K562 (cell line): ENCODE results near the gene SLC2A10. TPM values are rescaled to one million over a fixed set of nuclear protein-coding genes. Genes with fewer than 3 reads are reported as not detected.

Experiments used
- ATAC-seq: fragments of 200-7000 bp; cut with Tn5 transposase; 3 replicates; pipeline ENCODE4 v1.9.1; 2020; ENCODE audit warnings: moderate library complexity
- BruUV-seq: library from RNA; stranded (reverse); fragments of 400-500 nt; replicated peaks from 2 replicates; lab custom pipeline; 2021; lab: Mats Ljungman, UMichigan
- CTCF ChIA-PET: fragments of 300-600 bp; formaldehyde crosslinking; extraction: SDS; loops from one replicate; lab custom pipeline; 2021; ENCODE audit warnings: low intra/inter-chr PET ratio; lab: Yijun Ruan, JAX
- POLR2A ChIA-PET: fragments of 300-600, 350-650 bp; sonication (Branson Sonifier 250); formaldehyde crosslinking; extraction: SDS; loops from one replicate; lab custom pipeline; 2021; ENCODE audit warnings: antibody characterized with exemption, inconsistent platforms; lab: Yijun Ruan, JAX
- DNase-seq, 4 experiments: peaks; one replicate each; pipeline versions ENCODE4 v3.0.0 to v3.0.0-alpha.2; 2011 to 2018; ENCODE audit warnings: low spot score in 3 of 4, mixed read lengths in 3 of 4; ENCODE audit errors: extremely low read depth in 1 of 4
- FAIRE-seq: peaks from 2 replicates; lab custom pipeline; 2011; peaks lifted over from hg19 to GRCh38; lab: Jason Lieb, UNC
- H2AFZ ChIP-seq: 2 replicates; pipeline ENCODE4 v1.6.0; 2011; ENCODE audit warnings: low read depth, low read length, control low read depth, inconsistent platforms
- H3K27ac ChIP-seq: fragments of 200-600 bp; 3 replicates; pipeline ENCODE4 v1.8.0; 2011; ENCODE audit warnings: low read depth, mild to moderate bottlenecking, control low read depth, inconsistent platforms, low read length, moderate library complexity, mixed read lengths; ENCODE audit errors: extremely low read depth
- H3K27me3 ChIP-seq, 2 experiments: fragments of 300-600 bp in 1 of 2; 2 replicates in 1 of 2; 3 replicates in 1 of 2; pipeline versions ENCODE4 v1.6.0 to v1.8.0; 2011; ENCODE audit warnings: inconsistent platforms in 2 of 2, low read length in 2 of 2, mild to moderate bottlenecking in 1 of 2, mixed read lengths in 1 of 2, moderate library complexity in 1 of 2; ENCODE audit not compliant: control insufficient read depth in 2 of 2, insufficient read depth in 2 of 2
- H3K36me3 ChIP-seq: fragments of 300-600 bp; 3 replicates; pipeline ENCODE4 v1.8.0; 2011; ENCODE audit warnings: mild to moderate bottlenecking, low read length, inconsistent platforms; ENCODE audit not compliant: control insufficient read depth, insufficient read depth
- H3K4me1 ChIP-seq, 2 experiments: fragments of 200-600 bp in 1 of 2; replicated peaks in 1 of 2; 2 replicates in 1 of 2; 3 replicates in 1 of 2; pipeline versions ENCODE4 v1.5.1 to v1.8.0; 2011; ENCODE audit warnings: inconsistent platforms in 2 of 2, low read length in 2 of 2, mild to moderate bottlenecking in 1 of 2, mixed read lengths in 1 of 2, moderate library complexity in 1 of 2; ENCODE audit not compliant: control insufficient read depth in 2 of 2, insufficient read depth in 2 of 2
- H3K4me2 ChIP-seq: 2 replicates; pipeline ENCODE4 v1.6.1; 2011; ENCODE audit warnings: low read length, control low read depth, inconsistent platforms, mixed read lengths; ENCODE audit not compliant: insufficient read depth
- H3K4me3 ChIP-seq: fragments of 200-600 bp; sonication (generic), shearing (Covaris generic); 2 replicates; pipeline ENCODE4 v1.5.1; 2016; ENCODE audit warnings: control low read depth, inconsistent platforms
- H3K79me2 ChIP-seq: fragments of 200-600 bp; 3 replicates; pipeline ENCODE4 v1.8.0; 2011; ENCODE audit warnings: low read length, inconsistent platforms; ENCODE audit not compliant: control insufficient read depth, insufficient read depth
- H3K9ac ChIP-seq, 2 experiments: 2 replicates each; pipeline versions ENCODE4 v1.6.0 to v1.6.1; 2011; ENCODE audit warnings: low read depth in 2 of 2, low read length in 2 of 2, control low read depth in 1 of 2, inconsistent platforms in 1 of 2, mild to moderate bottlenecking in 1 of 2, mixed read lengths in 1 of 2; ENCODE audit not compliant: insufficient read depth in 1 of 2
- H3K9me1 ChIP-seq: one replicate; pipeline ENCODE4 v1.6.0; 2011; ENCODE audit warnings: inconsistent platforms, mild to moderate bottlenecking, low read length, moderate library complexity; ENCODE audit not compliant: control insufficient read depth, insufficient read depth
- H3K9me3 ChIP-seq: replicated peaks from 2 replicates; pipeline ENCODE4 v1.5.1; 2011; ENCODE audit warnings: low read depth, low read length, inconsistent platforms; ENCODE audit not compliant: control insufficient read depth, insufficient read depth
- H4K20me1 ChIP-seq: replicated peaks from 2 replicates; pipeline ENCODE4 v1.6.1; 2011; ENCODE audit warnings: low read length, inconsistent platforms, mixed read lengths; ENCODE audit not compliant: control insufficient read depth, insufficient read depth
- EHMT2 ChIP-seq: fragments of 450-650 bp; IDR thresholded peaks from 2 replicates; pipeline ENCODE4 v1.6.1; 2018; ENCODE audit warnings: antibody characterized with exemption
- MIER1 ChIP-seq: fragments of 450-650 bp; IDR thresholded peaks from 2 replicates; pipeline ENCODE4 v1.6.1; 2016; ENCODE audit warnings: antibody characterized with exemption, mild to moderate bottlenecking, low read depth
- MYNN ChIP-seq, 2 experiments: sonication (generic); formaldehyde crosslinking in 1 of 2; IDR thresholded peaks; 2 replicates each; pipeline versions ENCODE4 v1.5.0 to v1.6.1; 2016 to 2020; ENCODE audit warnings: antibody characterized with exemption in 1 of 2, missing genetic modification reagents in 1 of 2
- NELFE ChIP-seq: IDR thresholded peaks from 2 replicates; pipeline ENCODE4 v1.6.1; 2011; ENCODE audit warnings: mild to moderate bottlenecking; ENCODE audit not compliant: insufficient read depth, insufficient read length
- NONO ChIP-seq, 2 experiments: fragments of 200-400 bp in 1 of 2; fragments of 450-650 bp in 1 of 2; formaldehyde crosslinking in 1 of 2; IDR thresholded peaks; 2 replicates each; pipeline ENCODE4 v1.6.1; 2017; ENCODE audit warnings: low read depth in 2 of 2, mild to moderate bottlenecking in 2 of 2, moderate library complexity in 2 of 2, low read length in 1 of 2
- POLR2G ChIP-seq: fragments of 200-400 bp; formaldehyde crosslinking; IDR thresholded peaks from 2 replicates; pipeline ENCODE4 v1.6.1; 2017; ENCODE audit warnings: low read depth, mild to moderate bottlenecking, antibody characterized with exemption, low read length, moderate library complexity
- RBFOX2 ChIP-seq: fragments of 200-400 bp; formaldehyde crosslinking; IDR thresholded peaks from 2 replicates; pipeline ENCODE4 v1.6.1; 2017; ENCODE audit warnings: low read depth, mild to moderate bottlenecking, low read length, moderate library complexity
- RFX5 ChIP-seq: IDR thresholded peaks from 2 replicates; pipeline ENCODE4 v1.6.1; 2011; ENCODE audit warnings: low read depth, mild to moderate bottlenecking, improper control_type of control experiment, low read length
- SETDB1 ChIP-seq: IDR thresholded peaks from one replicate; pipeline ENCODE4 v1.6.1; 2012; ENCODE audit warnings: low read length, control low read depth, inconsistent platforms
- TAF1 ChIP-seq: IDR thresholded peaks from 2 replicates; pipeline ENCODE4 v1.6.1; 2011; ENCODE audit warnings: mild to moderate bottlenecking, low read length, moderate library complexity; ENCODE audit not compliant: insufficient read depth, control insufficient read depth, severe bottlenecking; ENCODE audit errors: extremely low read depth
- TRIM24 ChIP-seq, 2 experiments: fragments of 450-650 bp; IDR thresholded peaks; 2 replicates each; pipeline ENCODE4 v1.6.1; 2016
- ZNF232 ChIP-seq: sonication (generic); formaldehyde crosslinking; IDR thresholded peaks from 2 replicates; pipeline ENCODE4 v1.8.0; 2022; ENCODE audit warnings: mild to moderate bottlenecking, missing genetic modification reagents
- WGBS: fragments of 100-300 bp; shearing (Covaris generic); methylation state at CpG from one replicate; pipeline ENCODE4 v1.1.6; 2016; ENCODE audit warnings: low coverage, mixed read lengths; ENCODE audit not compliant: insufficient coverage; ENCODE audit errors: missing lambda C conversion rate; 5-methylcytosine and 5-hydroxymethylcytosine counted together
- in situ Hi-C: fragments of 300-500 bp; cut with MboI; formaldehyde crosslinking; loops from 4 replicates; pipeline ENCODE4 v1.15.0; 2018; ENCODE audit warnings: inconsistent platforms, mixed read lengths
- intact Hi-C: fragments of 100-400 bp; cut with micrococcal nuclease; formaldehyde crosslinking; loops from 2 replicates; pipeline ENCODE4 v1.14.2; 2022
- polyA plus RNA-seq, 8 experiments: library from polyadenylated mRNA; depleted of rRNA in 4 of 8; stranded (reverse) in 5 of 8; unstranded in 3 of 8; fragments of >200 nt; fragmentation: Nextera tagmentation in 2 of 8; fragmentation: Illumina TruSeq in 1 of 8; extraction: Ambion mirVana in 2 of 8; extraction: Trizol in 1 of 8; gene quantifications; 2 replicates each; pipeline versions ENCODE4 v1.2.1 to v1.2.3, GENCODE V29; 2011 to 2014; ENCODE audit warnings: inconsistent platforms in 1 of 8, missing spikeins in 1 of 8
- total RNA-seq, 7 experiments: library from RNA; depleted of rRNA in 6 of 7; stranded (reverse); fragments of >200 nt in 6 of 7; fragmentation: Illumina TruSeq in 2 of 7; extraction: Trizol in 2 of 7; gene quantifications; 2 replicates each; pipeline versions ENCODE4 v1.2.1 to v1.2.3, GENCODE V29; 2011 to 2021; ENCODE audit warnings: low replicate concordance in 1 of 7
- TF ChIP-seq, protein P1 (sequence below): sonication (generic); formaldehyde crosslinking; IDR thresholded peaks from 2 replicates; pipeline ENCODE4 v1.8.0; 2022; ENCODE audit warnings: mild to moderate bottlenecking, low read depth, missing genetic modification reagents
- TF ChIP-seq, protein P2 (sequence below), 3 experiments: IDR thresholded peaks in 2 of 3; conservative IDR thresholded peaks in 1 of 3; 2 replicates each; pipeline ENCODE4 v1.5.1; 2011 to 2012; ENCODE audit warnings: low read length in 3 of 3, mild to moderate bottlenecking in 3 of 3, control low read depth in 2 of 3, improper control_type of control experiment in 1 of 3, inconsistent platforms in 1 of 3, low read depth in 1 of 3, mixed read lengths in 1 of 3, moderate library complexity in 1 of 3; ENCODE audit not compliant: insufficient read depth in 2 of 3
- TF ChIP-seq, protein P3 (sequence below): sonication (generic); formaldehyde crosslinking; IDR thresholded peaks from 2 replicates; pipeline ENCODE4 v1.4.0; 2020; ENCODE audit warnings: mild to moderate bottlenecking, missing genetic modification reagents

SLC2A10 gene
- total and polyA plus RNA-seq, 9 of the 15 experiments (the other 6 are each of a cell fraction or from before 2014, with no cell fraction given), result 0.01 to 1.8 (median 0.10) TPM

DNA sequence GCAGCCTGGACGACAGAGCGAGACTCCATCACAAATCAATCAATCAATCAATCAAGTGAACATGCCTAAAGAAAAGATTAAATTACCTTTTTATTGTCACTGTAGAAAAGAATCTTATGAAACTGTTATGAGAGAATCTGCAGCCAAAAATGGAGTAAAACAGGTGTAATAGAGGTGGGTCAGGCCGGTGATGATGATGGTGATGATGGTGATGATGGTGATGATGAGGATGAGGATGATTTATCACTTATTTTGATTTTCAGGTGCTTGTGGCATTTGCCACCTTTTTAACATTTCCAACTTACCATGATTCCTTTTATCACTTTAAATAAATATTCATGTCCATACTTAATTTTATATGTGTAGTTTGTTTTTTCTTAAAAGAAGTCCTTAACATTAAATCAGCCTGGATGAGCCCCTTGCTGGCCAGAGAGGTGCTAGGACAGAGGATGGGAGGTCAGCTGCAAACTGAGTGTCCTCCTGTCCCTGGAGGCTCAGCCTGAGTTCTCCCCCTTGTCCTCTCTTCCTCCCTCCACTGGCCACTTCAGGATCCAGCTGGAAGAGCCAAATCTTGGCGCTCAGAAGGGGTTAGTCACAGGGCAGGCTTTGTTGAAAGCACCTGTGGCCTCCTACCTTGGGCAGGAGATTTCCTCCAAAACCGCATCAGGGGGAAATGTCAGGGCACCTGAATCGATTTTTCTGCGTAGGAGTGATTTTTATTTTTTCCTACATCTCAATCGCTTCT is 32.6 kb downstream of the SLC2A10 start (continued):
- TF ChIP-seq ZNF232 (no peak), NONO (IDR thresholded peaks at IDR 0.05; ENCODE audit: low read depth in 2 of 2, low read length in 1 of 2) (no peak)

DNA sequence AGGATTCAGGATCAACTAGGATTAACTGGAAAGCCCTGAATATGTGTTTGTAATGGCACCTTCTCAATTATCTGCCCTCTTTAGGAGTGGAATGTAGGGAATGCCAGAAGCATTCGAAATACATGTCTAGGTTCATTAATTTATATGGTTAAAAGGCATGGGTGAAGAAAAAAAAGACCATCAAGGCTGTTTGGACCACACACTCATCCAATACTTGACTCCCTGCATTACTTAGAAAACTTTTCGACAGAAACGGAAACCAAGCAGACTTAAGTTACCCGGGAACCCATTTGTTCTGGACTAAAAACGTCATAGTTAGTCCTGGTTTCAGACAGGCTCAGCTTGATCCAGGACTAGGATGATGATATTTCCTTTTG is 33.2 kb downstream of the SLC2A10 start:
- Histone ChIP-seq H3K27me3 (peaks cover 0 to 18% of the 10 kb centered on the region in 2 experiments; a peak in 4 of 5 replicates), H3K4me2 (no peak overlapping the region), H3K36me3 (no peaks in the 10 kb centered on the region), H3K4me3 (no peak overlapping the region), H4K20me1 (no peaks in the 10 kb centered on the region), H3K4me1 (no peaks in the 10 kb centered on the region), H3K27ac (no peak overlapping the region), H3K79me2 (no peaks in the 10 kb centered on the region), H3K9me3 (no peaks in the 10 kb centered on the region), H3K9ac (no peak overlapping the region), H3K9me1 (no peaks in the 10 kb centered on the region), H2AFZ (no peak overlapping the region)
- in situ Hi-C loops, result no loop called here
- ATAC-seq (no peak), DNase-seq (no peak), FAIRE-seq (no peak)
- no TSS peak for BruUV-seq
- no peak for TF ChIP-seq SETDB1
- no peak for TF ChIP-seq MYNN (IDR thresholded peaks at IDR 0.05)
- no peak for TF ChIP-seq MYNN (CRISPR knock-in tag; IDR thresholded peaks at IDR 0.05)
- no peak for TF ChIP-seq NELFE
- TF ChIP-seq, protein P1, sequence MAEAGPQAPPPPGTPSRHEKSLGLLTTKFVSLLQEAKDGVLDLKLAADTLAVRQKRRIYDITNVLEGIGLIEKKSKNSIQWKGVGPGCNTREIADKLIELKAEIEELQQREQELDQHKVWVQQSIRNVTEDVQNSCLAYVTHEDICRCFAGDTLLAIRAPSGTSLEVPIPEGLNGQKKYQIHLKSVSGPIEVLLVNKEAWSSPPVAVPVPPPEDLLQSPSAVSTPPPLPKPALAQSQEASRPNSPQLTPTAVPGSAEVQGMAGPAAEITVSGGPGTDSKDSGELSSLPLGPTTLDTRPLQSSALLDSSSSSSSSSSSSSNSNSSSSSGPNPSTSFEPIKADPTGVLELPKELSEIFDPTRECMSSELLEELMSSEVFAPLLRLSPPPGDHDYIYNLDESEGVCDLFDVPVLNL, result no peak
- no peak for TF ChIP-seq RFX5
- TF ChIP-seq, protein P2, sequence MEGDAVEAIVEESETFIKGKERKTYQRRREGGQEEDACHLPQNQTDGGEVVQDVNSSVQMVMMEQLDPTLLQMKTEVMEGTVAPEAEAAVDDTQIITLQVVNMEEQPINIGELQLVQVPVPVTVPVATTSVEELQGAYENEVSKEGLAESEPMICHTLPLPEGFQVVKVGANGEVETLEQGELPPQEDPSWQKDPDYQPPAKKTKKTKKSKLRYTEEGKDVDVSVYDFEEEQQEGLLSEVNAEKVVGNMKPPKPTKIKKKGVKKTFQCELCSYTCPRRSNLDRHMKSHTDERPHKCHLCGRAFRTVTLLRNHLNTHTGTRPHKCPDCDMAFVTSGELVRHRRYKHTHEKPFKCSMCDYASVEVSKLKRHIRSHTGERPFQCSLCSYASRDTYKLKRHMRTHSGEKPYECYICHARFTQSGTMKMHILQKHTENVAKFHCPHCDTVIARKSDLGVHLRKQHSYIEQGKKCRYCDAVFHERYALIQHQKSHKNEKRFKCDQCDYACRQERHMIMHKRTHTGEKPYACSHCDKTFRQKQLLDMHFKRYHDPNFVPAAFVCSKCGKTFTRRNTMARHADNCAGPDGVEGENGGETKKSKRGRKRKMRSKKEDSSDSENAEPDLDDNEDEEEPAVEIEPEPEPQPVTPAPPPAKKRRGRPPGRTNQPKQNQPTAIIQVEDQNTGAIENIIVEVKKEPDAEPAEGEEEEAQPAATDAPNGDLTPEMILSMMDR (IDR thresholded peaks at IDR 0.05 in 2 of 3, conservative IDR thresholded peaks at IDR 0.05 in 1 of 3; ENCODE audit: insufficient read depth in 2 of 3, low read depth in 1 of 3, low read length in 3 of 3), result no peak
- TF ChIP-seq RBFOX2, result no peak
- no peak for TF ChIP-seq TRIM24 (IDR thresholded peaks at IDR 0.05)
- no peak for TF ChIP-seq MIER1
- TF ChIP-seq TAF1, result no peak
- no peak for TF ChIP-seq POLR2G
- TF ChIP-seq EHMT2, result no peak
- TF ChIP-seq, protein P3, sequence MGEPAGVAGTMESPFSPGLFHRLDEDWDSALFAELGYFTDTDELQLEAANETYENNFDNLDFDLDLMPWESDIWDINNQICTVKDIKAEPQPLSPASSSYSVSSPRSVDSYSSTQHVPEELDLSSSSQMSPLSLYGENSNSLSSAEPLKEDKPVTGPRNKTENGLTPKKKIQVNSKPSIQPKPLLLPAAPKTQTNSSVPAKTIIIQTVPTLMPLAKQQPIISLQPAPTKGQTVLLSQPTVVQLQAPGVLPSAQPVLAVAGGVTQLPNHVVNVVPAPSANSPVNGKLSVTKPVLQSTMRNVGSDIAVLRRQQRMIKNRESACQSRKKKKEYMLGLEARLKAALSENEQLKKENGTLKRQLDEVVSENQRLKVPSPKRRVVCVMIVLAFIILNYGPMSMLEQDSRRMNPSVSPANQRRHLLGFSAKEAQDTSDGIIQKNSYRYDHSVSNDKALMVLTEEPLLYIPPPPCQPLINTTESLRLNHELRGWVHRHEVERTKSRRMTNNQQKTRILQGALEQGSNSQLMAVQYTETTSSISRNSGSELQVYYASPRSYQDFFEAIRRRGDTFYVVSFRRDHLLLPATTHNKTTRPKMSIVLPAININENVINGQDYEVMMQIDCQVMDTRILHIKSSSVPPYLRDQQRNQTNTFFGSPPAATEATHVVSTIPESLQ, result no peak
- intact Hi-C loops, result no loop called here
- WGBS, result 0% methylated on average over 5 of the region's 5 CpGs
- CTCF ChIA-PET, result no interaction called here
- POLR2A ChIA-PET, result no interaction called here
